Measurements from ENCODE around the gene PLPPR1. TPM values are rescaled to one million over a fixed set of nuclear protein-coding genes. Genes with fewer than 3 reads are reported as not detected.

The PLPPR1 gene
- total and polyA plus RNA-seq, 2 donors (not counting 1 experiment from before 2014, with no cell fraction given) = not detected

DNA sequence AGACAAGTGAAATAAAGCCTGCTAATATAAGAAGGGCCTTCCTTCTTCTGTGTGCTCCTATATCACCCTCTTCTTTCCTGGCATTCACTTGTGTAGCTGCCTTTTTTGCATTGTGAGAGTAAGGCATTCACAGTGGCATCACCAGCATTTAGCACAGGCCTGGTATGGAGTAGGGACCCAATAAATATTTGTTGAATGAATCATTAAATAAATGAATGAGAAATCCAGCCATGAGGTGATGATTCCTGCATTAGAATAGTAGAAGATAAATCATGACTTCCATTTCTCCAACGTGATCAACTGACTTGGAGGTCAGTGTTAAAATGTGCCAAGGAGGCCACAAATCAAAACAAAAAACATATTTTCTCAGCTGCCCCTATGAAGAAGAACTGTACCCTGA is 3.9 kb downstream of the PLPPR1 start:
- Histone ChIP-seq H3K36me3 (ENCODE audit: control insufficient read depth, insufficient read depth, low read length) (no peaks in the 10 kb centered on the region), H3K4me1 (ENCODE audit: control insufficient read depth, extremely low read depth, insufficient read depth, low read length) (no peaks in the 10 kb centered on the region), H3K9ac (ENCODE audit: insufficient read depth, low read length) (no peak overlapping the region), H2AFZ (ENCODE audit: low read length) (no peak overlapping the region), H3K27me3 (ENCODE audit: control insufficient read depth, insufficient read depth, low read length) (no peaks in the 10 kb centered on the region), H3K79me2 (ENCODE audit: control insufficient read depth, insufficient read depth, low read length) (no peaks in the 10 kb centered on the region), H3K9me3 (ENCODE audit: control insufficient read depth, insufficient read depth, low read depth, low read length) (no peaks in the 10 kb centered on the region), H4K20me1 (ENCODE audit: control insufficient read depth, extremely low read depth, insufficient read depth, low read length) (no peaks in the 10 kb centered on the region), H3K4me2 (ENCODE audit: extremely low read depth, insufficient read depth, low read length) (no peak overlapping the region), H3K27ac (ENCODE audit: insufficient read depth, low read length) (no peak overlapping the region), H3K4me3 (replicated peaks in 1 of 4; ENCODE audit: control extremely low read depth in 1 of 4, insufficient read depth in 1 of 4, low read depth in 3 of 4, low read length in 4 of 4) (no peak overlapping the region)
- DNase-seq (ENCODE audit: low read depth in 2 of 2) = no peak
- TF ChIP-seq, protein P1, sequence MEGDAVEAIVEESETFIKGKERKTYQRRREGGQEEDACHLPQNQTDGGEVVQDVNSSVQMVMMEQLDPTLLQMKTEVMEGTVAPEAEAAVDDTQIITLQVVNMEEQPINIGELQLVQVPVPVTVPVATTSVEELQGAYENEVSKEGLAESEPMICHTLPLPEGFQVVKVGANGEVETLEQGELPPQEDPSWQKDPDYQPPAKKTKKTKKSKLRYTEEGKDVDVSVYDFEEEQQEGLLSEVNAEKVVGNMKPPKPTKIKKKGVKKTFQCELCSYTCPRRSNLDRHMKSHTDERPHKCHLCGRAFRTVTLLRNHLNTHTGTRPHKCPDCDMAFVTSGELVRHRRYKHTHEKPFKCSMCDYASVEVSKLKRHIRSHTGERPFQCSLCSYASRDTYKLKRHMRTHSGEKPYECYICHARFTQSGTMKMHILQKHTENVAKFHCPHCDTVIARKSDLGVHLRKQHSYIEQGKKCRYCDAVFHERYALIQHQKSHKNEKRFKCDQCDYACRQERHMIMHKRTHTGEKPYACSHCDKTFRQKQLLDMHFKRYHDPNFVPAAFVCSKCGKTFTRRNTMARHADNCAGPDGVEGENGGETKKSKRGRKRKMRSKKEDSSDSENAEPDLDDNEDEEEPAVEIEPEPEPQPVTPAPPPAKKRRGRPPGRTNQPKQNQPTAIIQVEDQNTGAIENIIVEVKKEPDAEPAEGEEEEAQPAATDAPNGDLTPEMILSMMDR (conservative IDR thresholded peaks at IDR 0.05 in 1 of 2, IDR thresholded peaks at IDR 0.05 in 1 of 2; ENCODE audit: low read depth in 1 of 2, low read length in 2 of 2) = no peak
- no peak for TF ChIP-seq EZH2 (IDR thresholded peaks at IDR 0.05; ENCODE audit: low read length, missing control alignments)

DNA sequence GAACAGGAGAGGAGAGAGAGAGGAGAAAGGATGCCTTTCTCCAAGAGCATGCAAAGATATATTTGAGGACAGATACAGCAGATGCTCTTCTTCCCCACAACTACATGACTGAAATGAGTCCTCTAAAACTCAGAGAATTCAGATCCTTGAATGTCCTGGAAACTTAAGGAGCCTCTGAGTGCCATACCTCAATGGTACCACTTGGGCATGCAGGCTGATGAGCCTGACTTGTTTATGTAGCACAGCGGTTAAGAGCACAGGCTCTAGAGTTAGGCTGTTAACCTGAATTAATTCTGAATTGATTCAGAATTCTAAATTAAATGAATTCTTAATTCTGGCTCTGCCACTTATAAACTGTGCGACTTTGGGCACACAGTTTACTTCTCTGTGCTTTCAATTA is 5.7 kb downstream of the PLPPR1 start:
- Histone ChIP-seq H3K4me2 (ENCODE audit: extremely low read depth, insufficient read depth, low read length) (no peak overlapping the region), H3K9me3 (ENCODE audit: control insufficient read depth, insufficient read depth, low read depth, low read length) (no peaks in the 10 kb centered on the region), H3K4me1 (ENCODE audit: control insufficient read depth, extremely low read depth, insufficient read depth, low read length) (no peaks in the 10 kb centered on the region), H3K27me3 (ENCODE audit: control insufficient read depth, insufficient read depth, low read length) (no peaks in the 10 kb centered on the region), H3K9ac (ENCODE audit: insufficient read depth, low read length) (no peak overlapping the region), H3K4me3 (replicated peaks in 1 of 4; ENCODE audit: control extremely low read depth in 1 of 4, insufficient read depth in 1 of 4, low read depth in 3 of 4, low read length in 4 of 4) (no peak overlapping the region), H3K36me3 (ENCODE audit: control insufficient read depth, insufficient read depth, low read length) (no peaks in the 10 kb centered on the region), H3K27ac (ENCODE audit: insufficient read depth, low read length) (no peak overlapping the region), H2AFZ (ENCODE audit: low read length) (no peak overlapping the region), H4K20me1 (ENCODE audit: control insufficient read depth, extremely low read depth, insufficient read depth, low read length) (no peaks in the 10 kb centered on the region), H3K79me2 (ENCODE audit: control insufficient read depth, insufficient read depth, low read length) (no peaks in the 10 kb centered on the region)
- TF ChIP-seq, protein P1 (conservative IDR thresholded peaks at IDR 0.05 in 1 of 2, IDR thresholded peaks at IDR 0.05 in 1 of 2; ENCODE audit: low read depth in 1 of 2, low read length in 2 of 2) = no peak
- no peak for TF ChIP-seq EZH2 (IDR thresholded peaks at IDR 0.05; ENCODE audit: low read length, missing control alignments)
- no peak for DNase-seq (ENCODE audit: low read depth in 2 of 2)

DNA sequence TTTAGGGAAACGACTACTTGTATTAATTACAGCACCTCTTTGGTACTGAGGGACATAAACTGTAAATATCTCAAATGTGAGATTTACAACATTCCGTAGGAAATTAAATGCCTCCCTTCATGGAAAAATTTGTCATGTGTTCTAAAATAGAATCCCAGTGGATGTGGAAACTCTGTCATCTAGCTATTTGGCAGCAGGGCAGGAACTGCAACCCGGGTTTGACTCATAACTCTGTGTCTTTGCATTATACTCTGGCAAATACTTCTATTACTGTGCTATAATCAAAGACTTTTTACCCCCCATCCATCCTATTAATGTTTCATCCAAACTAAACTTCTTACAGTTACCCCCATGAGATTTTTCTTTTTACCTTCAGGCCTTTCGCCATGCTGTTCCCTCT is 6.6 kb downstream of the PLPPR1 start:
- no peak overlapping the region for H3K27ac ChIP-seq (ENCODE audit: insufficient read depth, low read length)
- TF ChIP-seq, protein P1 (conservative IDR thresholded peaks at IDR 0.05 in 1 of 2, IDR thresholded peaks at IDR 0.05 in 1 of 2; ENCODE audit: low read depth in 1 of 2, low read length in 2 of 2) = no peak
- TF ChIP-seq EZH2 (IDR thresholded peaks at IDR 0.05; ENCODE audit: low read length, missing control alignments) = no peak
- H3K79me2 ChIP-seq (ENCODE audit: control insufficient read depth, insufficient read depth, low read length) = no peaks in the 10 kb centered on the region
- DNase-seq (ENCODE audit: low read depth in 2 of 2) = no peak
- no peaks in the 10 kb centered on the region for H3K36me3 ChIP-seq (ENCODE audit: control insufficient read depth, insufficient read depth, low read length)
- H3K27me3 ChIP-seq (ENCODE audit: control insufficient read depth, insufficient read depth, low read length) = no peaks in the 10 kb centered on the region
- H3K9ac ChIP-seq (ENCODE audit: insufficient read depth, low read length) = no peak overlapping the region
- H3K9me3 ChIP-seq (ENCODE audit: control insufficient read depth, insufficient read depth, low read depth, low read length) = no peaks in the 10 kb centered on the region
- H2AFZ ChIP-seq (ENCODE audit: low read length) = no peak overlapping the region
- no peaks in the 10 kb centered on the region for H3K4me1 ChIP-seq (ENCODE audit: control insufficient read depth, extremely low read depth, insufficient read depth, low read length)
- no peak overlapping the region for H3K4me3 ChIP-seq (replicated peaks in 1 of 4; ENCODE audit: control extremely low read depth in 1 of 4, insufficient read depth in 1 of 4, low read depth in 3 of 4, low read length in 4 of 4)
- no peaks in the 10 kb centered on the region for H4K20me1 ChIP-seq (ENCODE audit: control insufficient read depth, extremely low read depth, insufficient read depth, low read length)
- no peak overlapping the region for H3K4me2 ChIP-seq (ENCODE audit: extremely low read depth, insufficient read depth, low read length)
